Esophagus muscularis mucosa (tissue), 4 donors: ENCODE data around the gene PTPRD. TPM values are rescaled to one million over a fixed set of nuclear protein-coding genes. Genes with fewer than 3 reads are reported as not detected.
"Not testable (repeated sequence)": the region's sequence is repeated elsewhere in the genome, so short reads cannot be mapped to it uniquely, and the experiment has no call there.

Source experiments
- DNase-seq: peaks from one replicate; pipeline ENCODE4 v3.0.0-alpha.2; 2017; ENCODE audit errors: extremely low spot score
- H3K27ac ChIP-seq, 4 donors: fragments of 200-600 bp; sonication (generic); replicated peaks in 1 of 4; 1 replicate in 3 of 4; 2 replicates in 1 of 4; pipeline ENCODE4 v1.5.1; 2016 to 2019; ENCODE audit warnings: mild to moderate bottlenecking in 1 of 4
- H3K27me3 ChIP-seq, 4 donors: fragments of 200-600 bp; sonication (generic); one replicate each; pipeline versions ENCODE4 v1.5.1 to v1.6.0; 2016 to 2019
- H3K36me3 ChIP-seq, 4 donors: fragments of 200-600 bp; sonication (generic); one replicate each; pipeline ENCODE4 v1.5.1; 2016 to 2019
- H3K4me1 ChIP-seq, 4 donors: fragments of 200-600 bp; sonication (generic); one replicate each; pipeline ENCODE4 v1.5.1; 2016 to 2019
- H3K4me3 ChIP-seq, 4 donors: fragments of 200-600 bp; sonication (generic); 1 replicate in 2 of 4; 2 replicates in 2 of 4; pipeline ENCODE4 v1.5.1; 2016 to 2019; ENCODE audit warnings: mild to moderate bottlenecking in 4 of 4, moderate library complexity in 1 of 4
- H3K9me3 ChIP-seq, 4 donors: fragments of 200-600 bp; sonication (generic); 1 replicate in 3 of 4; 2 replicates in 1 of 4; pipeline ENCODE4 v1.5.1; 2016 to 2019
- CTCF ChIP-seq, 3 experiments: fragments of 200-600 bp in 2 of 3; fragments of 450-650 bp in 1 of 3; sonication (generic) in 2 of 3; IDR thresholded peaks; one replicate each; pipeline ENCODE4 v1.5.1; 2017 to 2019; ENCODE audit warnings: antibody characterized with exemption in 3 of 3, mild to moderate bottlenecking in 2 of 3, moderate library complexity in 1 of 3
- EP300 ChIP-seq: sonication (generic); formaldehyde crosslinking; IDR thresholded peaks from one replicate; pipeline ENCODE4 v1.6.1; 2017; ENCODE audit warnings: antibody characterized with exemption
- POLR2A ChIP-seq: fragments of 450-650 bp; IDR thresholded peaks from one replicate; pipeline ENCODE4 v1.6.1; 2017; ENCODE audit warnings: antibody characterized with exemption, moderate library complexity, mild to moderate bottlenecking, low read depth
- POLR2AphosphoS5 ChIP-seq, 2 donors: sonication (generic); formaldehyde crosslinking; IDR thresholded peaks; one replicate each; pipeline ENCODE4 v1.6.1; 2017; ENCODE audit warnings: antibody characterized with exemption in 2 of 2
- WGBS: methylation state at CpG from one replicate; pipeline ENCODE4 v1.1.5; 2018; 5-methylcytosine and 5-hydroxymethylcytosine counted together
- intact Hi-C: fragments of 100-400 bp; cut with DNase I; formaldehyde crosslinking; loops from one replicate; pipeline ENCODE4 v1.15.1; 2023
- total RNA-seq, 4 donors: library from RNA; depleted of rRNA; stranded (reverse); fragments of >200 nt; gene quantifications; one replicate each; pipeline versions ENCODE4 v1.1.0 to v1.2.1, GENCODE V29; 2016

Gene PTPRD
- total RNA-seq, 4 donors from 2014 or later = 4.1 to 6.6 (median 5.0) TPM

DNA sequence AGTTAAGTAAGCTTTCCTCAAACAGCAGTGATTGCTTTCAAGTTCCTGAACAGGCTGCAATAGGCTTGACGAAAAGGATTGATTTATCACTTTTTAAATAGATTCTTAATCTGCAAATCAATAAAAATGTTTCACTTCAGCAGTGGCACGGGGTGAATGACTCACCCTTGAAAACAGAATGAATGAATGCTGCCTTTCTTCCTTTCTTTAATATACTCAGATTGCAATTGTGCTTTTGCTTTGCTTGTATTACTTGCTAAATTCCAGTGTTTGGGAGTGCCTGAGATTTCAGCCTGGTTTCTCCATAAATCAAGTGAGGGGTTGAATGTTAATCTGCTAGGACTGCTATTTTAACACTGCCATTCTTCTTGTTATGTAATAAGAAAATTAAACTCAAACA is 1293.8 kb downstream of the PTPRD start:
- Histone ChIP-seq H3K9me3 (no peaks in the 10 kb centered on the region), H3K4me3 (no peak overlapping the region), H3K27me3 (no peaks in the 10 kb centered on the region), H3K4me1 (peaks cover 0 to 11% (median 3%) of the 10 kb centered on the region in 4 donors), H3K27ac (no peak overlapping the region), H3K36me3 (no peaks in the 10 kb centered on the region)
- DNase-seq = no peak
- 32% methylated on average over 2 of the region's 2 CpGs for WGBS
- intact Hi-C loops = no loop called here
- TF ChIP-seq POLR2A (no peak), EP300 (no peak), POLR2AphosphoS5 (IDR thresholded peaks at IDR 0.05) (no peak), CTCF (IDR thresholded peaks at IDR 0.05) (no peak)

DNA sequence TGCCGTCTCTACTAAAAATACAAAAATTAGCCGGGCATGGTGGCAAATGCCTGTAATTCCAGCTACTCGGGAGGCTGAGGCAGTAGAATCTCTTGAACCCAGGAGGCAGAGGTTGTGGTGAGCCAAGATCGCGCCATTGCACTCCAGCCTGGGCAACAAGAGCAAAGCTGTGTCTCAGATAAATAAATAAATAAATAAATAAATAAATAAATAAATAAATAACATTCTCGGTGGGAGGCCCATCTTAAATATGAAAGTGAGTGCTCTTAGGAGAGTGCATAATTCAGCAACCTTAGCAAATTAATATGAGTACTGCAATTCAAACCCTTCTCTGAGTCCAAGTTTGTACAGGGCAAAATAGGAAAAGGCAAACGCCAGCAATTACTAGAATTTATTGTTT is 1302.1 kb downstream of the PTPRD start:
- H3K9me3 ChIP-seq, intact Hi-C loops, H3K27ac ChIP-seq, H3K36me3 ChIP-seq, H3K4me3 ChIP-seq, H3K27me3 ChIP-seq, DNase-seq: not testable (repeated sequence)
- peaks cover 0 to 16% (median 0%) of the 10 kb centered on the region in 4 donors for H3K4me1 ChIP-seq
- WGBS = 95% methylated on average over 7 of the region's 7 CpGs

- Histone ChIP-seq H3K4me1 (peaks cover 0 to 17% (median 0%) of the 10 kb centered on the region in 4 donors), H3K4me3 (no peak overlapping the region), H3K36me3 (no peaks in the 10 kb centered on the region), H3K27ac (no peak overlapping the region), H3K9me3 (no peaks in the 10 kb centered on the region), H3K27me3 (no peaks in the 10 kb centered on the region)
- no peak for DNase-seq
- intact Hi-C loops = no loop called here
- no peak for TF ChIP-seq POLR2A
- no peak for TF ChIP-seq POLR2AphosphoS5 (IDR thresholded peaks at IDR 0.05)
- no peak for TF ChIP-seq EP300
- no peak for TF ChIP-seq CTCF (IDR thresholded peaks at IDR 0.05)
Observed at GRCh38 chr9:9305600-9305999, 1307.2 kb downstream of the PTPRD start.

- H3K4me3 ChIP-seq = no peak overlapping the region
- 92% methylated on average over 1 of the region's 1 CpG for WGBS
- no peaks in the 10 kb centered on the region for H3K27me3 ChIP-seq
- TF ChIP-seq POLR2A (no peak), POLR2AphosphoS5 (IDR thresholded peaks at IDR 0.05) (no peak)
- intact Hi-C loops = no loop called here
- no peaks in the 10 kb centered on the region for H3K9me3 ChIP-seq
- H3K4me1 ChIP-seq = no peaks in the 10 kb centered on the region
- no peak overlapping the region for H3K27ac ChIP-seq
- no peak for DNase-seq
- no peaks in the 10 kb centered on the region for H3K36me3 ChIP-seq
Observed at GRCh38 chr9:9299134-9299533, 1313.7 kb downstream of the PTPRD start.

GRCh38 chr9:9286001-9286400 is 1326.8 kb downstream of the PTPRD start:
- Histone ChIP-seq H3K4me3 (no peak overlapping the region), H3K36me3 (no peaks in the 10 kb centered on the region), H3K27ac (no peak overlapping the region), H3K4me1 (no peaks in the 10 kb centered on the region), H3K27me3 (no peaks in the 10 kb centered on the region), H3K9me3 (no peaks in the 10 kb centered on the region)
- TF ChIP-seq POLR2AphosphoS5 (IDR thresholded peaks at IDR 0.05) (no peak), POLR2A (no peak), EP300 (no peak), CTCF (IDR thresholded peaks at IDR 0.05) (no peak)
- 86% methylated on average over 2 of the region's 2 CpGs for WGBS
- no peak for DNase-seq
- intact Hi-C loops = no loop called here

GRCh38 chr9:9284201-9284600 is 1328.6 kb downstream of the PTPRD start:
- no peak for DNase-seq
- Histone ChIP-seq H3K27me3 (no peaks in the 10 kb centered on the region), H3K27ac (no peak overlapping the region), H3K9me3 (no peaks in the 10 kb centered on the region), H3K36me3 (no peaks in the 10 kb centered on the region), H3K4me1 (no peaks in the 10 kb centered on the region), H3K4me3 (no peak overlapping the region)
- WGBS = 79% methylated on average over 2 of the region's 2 CpGs
- intact Hi-C loops = no loop called here
- no peak for TF ChIP-seq CTCF (IDR thresholded peaks at IDR 0.05)
- TF ChIP-seq POLR2A = no peak
- TF ChIP-seq EP300 = no peak
- TF ChIP-seq POLR2AphosphoS5 (IDR thresholded peaks at IDR 0.05) = no peak
